A172 (cell line): ENCODE results near the gene ADAM12. TPM values are rescaled to one million over a fixed set of nuclear protein-coding genes. Genes with fewer than 3 reads are reported as not detected.
A peak's percentile ranks its signal among the peaks of the same experiment; 100 is the strongest.
"Not testable (repeated sequence)": the region's sequence is repeated elsewhere in the genome, so short reads cannot be mapped to it uniquely, and the experiment has no call there.

Experiments
- DNase-seq: peaks from one replicate; pipeline ENCODE4 v3.0.0-alpha.2; 2015; ENCODE audit warnings: low spot score
- total RNA-seq: library from RNA; depleted of rRNA; stranded (reverse); fragments of >200 nt; shearing (Covaris generic); gene quantifications from 2 replicates; pipeline ENCODE4 v1.2.3, GENCODE V29; 2014

Gene ADAM12
- total RNA-seq, 1 experiment from 2014 or later = 8.1 TPM

GRCh38 chr10:126407831-126408230, 19.6 kb upstream of the ADAM12 start:
- peak; percentile 46 for DNase-seq

DNA sequence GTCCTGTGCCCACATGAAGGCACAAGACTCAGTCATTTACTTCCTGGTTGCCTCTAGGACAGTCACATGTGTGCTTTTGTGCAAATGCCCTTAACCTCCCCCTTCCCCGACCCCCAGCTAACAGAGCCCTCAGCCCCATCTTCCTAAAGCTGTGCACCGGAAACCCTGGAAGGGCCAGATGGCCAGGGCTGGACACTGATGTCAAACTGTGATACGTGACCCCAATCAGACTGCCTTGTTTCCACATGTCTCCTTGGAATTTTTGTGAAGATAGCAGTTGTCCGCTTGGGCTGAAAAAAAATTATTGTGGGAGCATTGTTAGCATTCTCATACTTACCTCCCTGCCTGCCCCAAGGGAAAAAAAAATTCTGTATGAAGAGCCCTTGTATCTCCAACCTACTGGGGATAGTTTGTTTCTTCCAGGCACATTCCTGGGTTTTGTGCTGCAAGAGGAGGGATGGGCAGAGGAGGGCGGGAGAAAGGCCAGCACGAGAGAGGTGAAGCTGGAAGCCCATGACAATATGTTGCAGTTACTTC, 17.0 kb upstream of the ADAM12 start:
- no peak for DNase-seq

DNA sequence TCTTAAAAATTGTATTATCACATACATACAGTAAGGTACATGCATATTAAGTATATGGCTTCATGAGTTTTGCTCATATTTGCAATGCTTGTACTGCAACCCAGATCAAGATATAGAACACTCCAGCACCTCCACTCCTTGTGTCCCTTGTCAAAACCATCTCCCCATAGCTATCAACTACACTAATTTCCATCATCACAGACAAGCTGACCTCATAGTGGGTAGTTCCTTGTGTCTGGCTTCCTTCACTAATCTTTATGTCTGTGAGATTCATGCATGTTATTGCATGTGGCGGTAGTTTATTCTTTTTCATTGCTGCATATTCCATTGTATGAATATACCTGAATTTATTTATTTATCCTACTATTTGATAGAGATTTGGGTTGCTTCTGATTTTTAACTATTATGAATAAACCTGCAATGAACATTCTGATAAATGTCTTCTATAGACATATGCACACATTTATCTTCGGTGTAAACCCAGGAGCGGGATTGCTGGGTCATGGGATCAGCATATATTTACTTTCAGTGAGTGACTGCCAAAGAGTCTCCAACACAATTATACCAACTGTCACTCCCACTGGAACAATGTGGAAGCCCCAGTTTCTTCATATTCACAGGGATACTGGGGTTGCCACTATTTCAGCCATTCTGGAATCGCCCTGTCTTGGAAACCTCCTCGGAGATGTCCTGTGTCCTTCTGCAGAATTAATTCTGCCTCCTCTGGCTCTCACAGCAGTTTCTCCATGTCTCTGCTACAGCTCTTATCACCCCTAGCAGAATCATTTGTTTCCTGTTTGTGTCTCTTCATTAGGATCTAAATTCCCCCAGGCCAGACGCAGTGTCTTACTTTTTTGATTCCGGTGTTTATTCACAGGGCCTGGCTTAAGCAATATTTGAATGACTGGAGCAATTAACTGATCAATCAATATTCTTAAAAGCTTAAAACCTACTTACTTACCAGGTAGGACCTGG, 14.7 kb upstream of the ADAM12 start:
- no peak for DNase-seq

GRCh38 chr10:126400641-126401040, 12.4 kb upstream of the ADAM12 start:
- no peak for DNase-seq

DNA sequence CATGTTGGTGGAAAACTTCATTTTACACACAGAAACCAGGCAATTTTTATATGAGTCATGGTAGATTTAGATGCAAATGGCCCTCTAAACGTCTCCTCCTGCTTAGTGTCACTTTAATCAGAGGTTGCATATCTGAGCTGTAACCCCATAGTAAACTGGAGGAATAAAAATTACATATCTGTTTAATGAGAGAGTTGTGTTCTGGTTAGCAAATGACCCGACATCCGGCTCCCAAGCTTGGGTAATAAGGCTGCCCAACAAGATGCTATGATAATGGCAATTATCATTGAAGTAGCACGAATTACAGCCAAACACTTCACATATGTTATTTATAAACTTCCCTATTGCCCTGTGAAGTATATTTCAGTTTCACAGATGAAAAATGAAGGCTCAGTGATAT, 10.6 kb upstream of the ADAM12 start:
- peak; percentile 29 for DNase-seq

DNA sequence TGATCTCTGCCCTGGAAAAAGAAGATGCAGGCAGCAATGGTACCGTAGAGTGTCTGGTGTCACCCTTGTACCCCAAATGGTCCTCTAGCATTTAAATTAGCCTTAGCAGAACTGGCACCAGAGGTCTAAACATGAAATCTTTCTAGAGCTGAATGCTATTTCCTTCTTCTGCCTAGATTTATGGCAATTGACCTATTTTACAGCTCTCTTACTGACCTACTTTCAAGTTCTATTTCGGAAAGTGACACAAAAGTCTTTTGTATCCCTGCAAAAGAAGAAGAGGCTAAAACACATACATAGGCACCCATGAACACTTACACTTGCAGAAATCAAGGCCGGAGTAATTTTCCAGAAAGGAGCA, 10.1 kb upstream of the ADAM12 start:
- no peak for DNase-seq

DNA sequence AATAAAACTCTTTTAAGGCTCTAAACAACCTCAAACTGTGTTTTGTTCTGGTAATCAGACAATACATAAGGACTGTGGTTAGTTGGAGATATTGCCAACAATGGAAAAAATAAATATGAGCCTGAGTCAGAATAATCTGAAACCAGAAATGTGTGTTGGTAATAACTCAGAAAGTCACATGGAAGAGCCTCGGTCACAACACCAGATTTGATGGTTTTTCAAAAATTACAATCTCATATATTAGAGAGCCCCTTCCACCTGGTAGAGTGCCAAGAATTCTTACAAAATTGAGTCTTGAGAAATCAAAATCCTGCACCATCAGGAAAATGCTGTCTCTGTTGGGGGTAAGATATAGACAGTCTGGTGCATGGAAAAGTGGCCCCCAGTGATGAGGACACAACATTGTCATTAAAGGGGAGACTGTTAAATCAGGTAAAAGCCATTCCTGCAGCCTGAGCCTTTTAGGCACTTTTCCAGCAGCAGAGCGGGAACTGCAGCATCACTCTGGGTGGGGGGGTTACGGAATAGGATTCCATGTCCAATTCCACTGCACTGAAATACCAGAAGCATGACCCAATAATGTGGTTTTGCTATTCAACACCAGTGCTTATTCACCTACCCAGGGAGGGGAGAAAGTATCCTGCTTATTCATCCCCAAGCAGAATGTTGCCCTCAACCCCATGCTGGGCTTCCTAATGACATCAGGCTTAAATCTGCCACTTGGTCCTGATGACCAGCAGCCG, 9.5 kb upstream of the ADAM12 start:
- DNase-seq = peak; percentile 96

- no peak for DNase-seq
Observed at GRCh38 chr10:126397156-126397555, 8.9 kb upstream of the ADAM12 start.

DNA sequence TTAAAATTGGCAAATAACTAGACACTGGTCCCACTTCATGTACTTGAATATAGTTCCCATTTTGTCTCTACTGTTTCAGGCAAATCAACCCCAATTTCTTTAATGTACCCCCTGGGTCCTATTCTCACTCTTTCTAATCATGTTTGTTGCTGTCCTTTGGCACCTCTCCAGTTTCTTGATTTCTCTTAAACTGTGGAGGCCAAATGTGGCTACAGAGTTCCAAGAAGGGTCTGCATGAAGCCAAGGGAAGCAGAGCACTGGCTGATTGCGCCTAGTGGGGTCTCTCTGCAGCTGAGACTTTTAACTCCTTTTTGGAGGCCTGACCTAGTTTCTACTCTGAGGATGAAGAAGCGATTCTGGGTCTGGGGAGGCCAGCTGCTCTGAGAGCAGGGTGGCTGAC, 6.7 kb upstream of the ADAM12 start:
- no peak for DNase-seq

GRCh38 chr10:126393076-126393475, 4.8 kb upstream of the ADAM12 start:
- no peak for DNase-seq

DNA sequence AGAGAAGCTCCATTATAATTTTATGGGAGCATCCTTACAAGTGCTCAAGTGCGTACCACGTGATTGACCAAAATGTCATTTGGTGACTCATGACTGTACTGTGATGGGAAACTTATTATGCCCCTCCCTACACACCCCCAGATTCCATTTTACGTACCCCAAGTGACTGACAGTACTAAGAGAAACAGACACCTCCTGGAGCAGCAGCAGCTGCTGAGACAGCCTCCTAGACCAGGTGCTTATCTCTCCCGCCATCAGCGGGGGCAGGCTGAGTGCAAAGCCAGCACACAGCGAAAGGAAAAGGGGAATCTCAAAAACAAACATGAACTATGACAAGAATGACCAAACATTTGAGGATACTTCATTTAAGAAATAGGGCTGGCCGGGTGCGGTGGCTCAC, 4.2 kb upstream of the ADAM12 start:
- no peak for DNase-seq

DNA sequence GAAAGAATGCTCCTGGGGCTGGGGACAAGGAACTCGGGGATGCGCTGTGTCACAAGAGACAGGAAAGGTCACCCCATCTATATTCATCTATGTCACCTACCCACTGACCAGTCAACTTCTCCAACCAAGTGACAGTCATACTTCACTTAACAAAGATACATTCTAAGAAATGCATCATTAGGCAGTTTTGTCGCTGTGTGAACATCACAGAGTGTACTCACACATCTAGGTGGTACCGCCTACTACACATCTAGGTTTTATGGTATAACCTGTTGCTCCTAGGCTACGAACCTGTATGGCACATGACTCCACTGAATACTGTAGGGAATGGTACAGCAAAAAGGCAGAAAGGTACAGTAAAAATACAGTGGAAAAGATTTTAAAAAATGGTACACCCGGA, 3.8 kb upstream of the ADAM12 start:
- DNase-seq = no peak

DNA sequence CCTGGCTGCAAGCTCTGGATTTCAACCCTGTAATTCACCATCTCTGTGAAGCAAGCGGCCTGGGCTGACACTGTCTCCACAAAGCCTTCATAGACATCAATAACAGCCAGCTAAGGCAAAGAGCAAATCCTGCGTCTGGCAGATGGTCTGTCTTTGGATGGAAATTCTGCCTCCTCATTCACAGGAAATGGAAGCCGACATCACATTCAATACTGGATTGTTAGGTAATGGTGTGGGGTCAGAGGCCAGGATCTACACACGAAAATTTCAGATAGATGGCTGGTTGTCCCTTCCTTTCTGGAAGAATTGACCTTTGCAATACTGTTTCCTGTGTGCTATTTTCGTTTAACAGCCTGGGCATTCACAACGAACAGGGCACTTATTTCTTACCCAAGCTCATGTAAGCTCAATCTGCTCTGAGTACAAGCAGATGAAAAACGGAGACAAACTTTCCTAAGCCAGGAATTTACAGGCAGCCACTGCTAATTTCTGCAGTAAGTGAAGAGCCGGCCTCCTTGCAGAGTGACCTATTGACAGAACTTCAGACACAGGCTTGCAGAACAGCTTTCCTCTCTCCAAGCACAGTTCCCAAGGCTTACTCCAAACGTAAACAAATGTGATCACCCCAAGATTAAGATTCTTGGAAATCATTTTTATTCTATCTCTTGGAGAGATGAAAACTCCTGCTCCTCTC, 3.1 kb upstream of the ADAM12 start:
- no peak for DNase-seq

- no peak for DNase-seq
Observed at GRCh38 chr10:126390324-126390723, 2.0 kb upstream of the ADAM12 start.

GRCh38 chr10:126387041-126387921, 996 bp downstream of the ADAM12 start:
- peak; percentile 47 for DNase-seq

DNA sequence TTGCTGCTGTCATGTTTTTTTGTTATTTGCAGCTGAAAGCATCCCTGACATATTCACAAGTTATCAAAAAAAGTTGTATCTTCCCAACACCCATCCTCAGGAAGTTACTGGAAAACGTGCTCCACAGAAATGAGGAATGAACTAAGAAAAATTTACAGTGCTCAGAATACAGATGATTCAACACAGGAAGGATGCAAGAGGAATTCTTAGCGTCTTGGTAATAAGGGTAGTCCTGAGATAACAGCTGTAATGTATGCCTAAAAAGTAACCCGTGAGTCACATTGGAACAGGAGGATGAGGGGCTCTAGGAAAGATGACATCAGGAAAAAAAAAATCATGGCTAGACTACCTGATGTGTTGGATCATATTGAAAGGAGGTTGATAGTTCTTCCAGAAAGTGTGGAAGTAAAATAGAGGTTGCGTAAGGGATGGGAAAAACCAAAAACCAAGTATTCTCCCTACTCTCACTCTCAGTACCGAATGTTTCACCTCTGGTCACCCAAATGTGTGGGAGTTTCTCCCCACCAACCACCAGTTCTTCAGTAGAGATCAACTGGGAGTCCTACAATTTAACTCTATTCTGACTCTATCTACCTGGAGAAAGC, 3.9 kb downstream of the ADAM12 start:
- peak; percentile 81 for DNase-seq

- DNase-seq = no peak
Observed at GRCh38 chr10:126380352-126381076, 7.8 kb downstream of the ADAM12 start.

GRCh38 chr10:126379166-126379565, 9.1 kb downstream of the ADAM12 start:
- DNase-seq = not testable (repeated sequence)

GRCh38 chr10:126376956-126377355, 11.3 kb downstream of the ADAM12 start:
- peak; percentile 74 for DNase-seq
